B cell (primary cell): Measurements from ENCODE around the gene GORAB.

Experiments used
- EZH2 ChIP-seq: IDR thresholded peaks from 2 replicates; pipeline ENCODE4 v1.6.1; 2012; ENCODE audit warnings: borderline replicate concordance, low read depth, mild to moderate bottlenecking, moderate library complexity, low read length; ENCODE audit not compliant: insufficient read depth, poor library complexity, severe bottlenecking
- TF ChIP-seq, protein P1 (sequence below): fragments of 200-600 bp; IDR thresholded peaks from one replicate; pipeline ENCODE4 v1.8.0; 2022; ENCODE audit warnings: antibody characterized with exemption, mild to moderate bottlenecking

DNA sequence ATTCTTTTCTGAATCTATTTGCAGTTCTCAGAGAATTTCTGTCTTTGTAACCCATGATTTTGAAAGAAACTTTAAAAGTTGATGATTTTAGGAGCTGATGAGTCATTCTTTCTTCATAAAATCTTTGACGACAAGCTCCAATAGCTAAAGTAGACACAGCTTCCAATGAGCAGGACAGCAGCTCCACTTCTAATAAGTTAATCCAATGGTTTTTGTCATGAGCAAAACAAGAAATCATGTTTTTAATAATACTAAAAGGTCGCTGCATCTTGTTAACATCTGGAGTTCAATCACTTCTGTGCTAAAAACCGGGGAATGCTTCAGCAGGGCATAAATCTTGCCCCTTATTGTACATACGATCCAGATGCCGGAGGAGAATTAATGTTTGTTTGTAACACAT is 48.9 kb upstream of the GORAB start:
- TF ChIP-seq, protein P1, sequence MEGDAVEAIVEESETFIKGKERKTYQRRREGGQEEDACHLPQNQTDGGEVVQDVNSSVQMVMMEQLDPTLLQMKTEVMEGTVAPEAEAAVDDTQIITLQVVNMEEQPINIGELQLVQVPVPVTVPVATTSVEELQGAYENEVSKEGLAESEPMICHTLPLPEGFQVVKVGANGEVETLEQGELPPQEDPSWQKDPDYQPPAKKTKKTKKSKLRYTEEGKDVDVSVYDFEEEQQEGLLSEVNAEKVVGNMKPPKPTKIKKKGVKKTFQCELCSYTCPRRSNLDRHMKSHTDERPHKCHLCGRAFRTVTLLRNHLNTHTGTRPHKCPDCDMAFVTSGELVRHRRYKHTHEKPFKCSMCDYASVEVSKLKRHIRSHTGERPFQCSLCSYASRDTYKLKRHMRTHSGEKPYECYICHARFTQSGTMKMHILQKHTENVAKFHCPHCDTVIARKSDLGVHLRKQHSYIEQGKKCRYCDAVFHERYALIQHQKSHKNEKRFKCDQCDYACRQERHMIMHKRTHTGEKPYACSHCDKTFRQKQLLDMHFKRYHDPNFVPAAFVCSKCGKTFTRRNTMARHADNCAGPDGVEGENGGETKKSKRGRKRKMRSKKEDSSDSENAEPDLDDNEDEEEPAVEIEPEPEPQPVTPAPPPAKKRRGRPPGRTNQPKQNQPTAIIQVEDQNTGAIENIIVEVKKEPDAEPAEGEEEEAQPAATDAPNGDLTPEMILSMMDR: no peak
- no peak for TF ChIP-seq EZH2
